Stimulated activated CD8-positive, alpha-beta memory T cell treated with anti-CD3 and anti-CD28 coated beads, Interleukin-4, amount 100 ng/mL, for 24 hours (primary cell): ENCODE measurements around the gene KRT6B.

ENCODE experiments used
- DNase-seq: peaks from one replicate; pipeline ENCODE4 v3.0.0-alpha.2; 2020; ENCODE audit warnings: low read depth

Gene KRT6B

DNA sequence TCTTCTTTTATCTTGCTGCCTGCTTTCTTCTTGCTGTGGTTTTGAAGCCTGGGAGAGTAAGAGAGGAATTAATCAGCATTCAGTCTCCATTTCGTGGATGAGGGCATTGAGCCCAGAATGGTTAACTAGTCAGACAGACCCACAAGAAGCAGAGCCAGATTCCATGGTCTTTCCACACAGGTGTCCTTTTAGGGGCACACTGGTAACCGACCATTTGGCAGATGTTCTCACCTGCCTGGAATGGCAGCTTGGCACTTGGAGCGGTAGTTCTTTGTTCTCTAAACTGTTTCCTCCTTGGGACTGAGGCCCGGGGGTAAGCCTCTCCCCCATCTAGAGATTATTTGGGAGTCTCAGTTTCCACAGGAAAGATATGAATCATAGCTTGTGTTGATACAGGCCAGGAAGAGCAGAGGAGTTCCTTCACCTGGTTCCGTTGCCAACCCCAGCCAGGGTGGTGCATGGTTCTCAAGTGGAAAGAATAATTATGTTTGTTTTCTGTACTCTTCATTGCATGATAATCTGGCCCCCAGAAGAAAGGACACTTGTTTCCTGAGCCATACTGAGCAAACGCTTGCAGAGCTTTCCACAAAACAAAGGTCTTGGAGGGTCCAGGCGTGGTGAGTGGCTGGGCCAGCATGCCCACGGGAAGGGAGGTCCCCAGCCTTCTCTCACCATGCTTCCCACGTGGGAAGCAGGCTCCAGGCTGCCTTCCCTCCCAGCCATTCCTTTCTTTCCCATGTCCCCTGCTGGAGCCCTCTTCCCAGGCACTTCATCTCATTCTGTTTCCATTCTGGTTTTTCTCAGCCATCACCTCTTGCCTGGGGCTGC, 15.7 kb downstream of the KRT6B start:
- DNase-seq = no peak

DNA sequence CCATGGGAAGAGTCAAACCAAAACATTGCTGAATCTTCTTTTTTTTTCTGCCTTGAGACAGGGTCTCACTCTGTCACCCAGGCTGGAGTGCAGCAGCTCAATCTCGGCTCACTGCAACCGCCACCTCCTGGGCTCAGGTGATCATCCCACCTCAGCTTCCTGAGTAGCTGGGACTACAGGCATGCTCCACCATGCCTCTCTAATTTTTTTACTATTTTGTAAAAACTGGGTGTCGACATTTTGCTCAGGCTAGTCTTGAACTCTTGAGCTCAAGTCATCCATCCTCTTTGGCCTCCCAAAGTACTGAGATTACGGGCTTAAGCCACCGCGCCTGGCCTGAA, 16.3 kb downstream of the KRT6B start:
- DNase-seq = no peak

DNA sequence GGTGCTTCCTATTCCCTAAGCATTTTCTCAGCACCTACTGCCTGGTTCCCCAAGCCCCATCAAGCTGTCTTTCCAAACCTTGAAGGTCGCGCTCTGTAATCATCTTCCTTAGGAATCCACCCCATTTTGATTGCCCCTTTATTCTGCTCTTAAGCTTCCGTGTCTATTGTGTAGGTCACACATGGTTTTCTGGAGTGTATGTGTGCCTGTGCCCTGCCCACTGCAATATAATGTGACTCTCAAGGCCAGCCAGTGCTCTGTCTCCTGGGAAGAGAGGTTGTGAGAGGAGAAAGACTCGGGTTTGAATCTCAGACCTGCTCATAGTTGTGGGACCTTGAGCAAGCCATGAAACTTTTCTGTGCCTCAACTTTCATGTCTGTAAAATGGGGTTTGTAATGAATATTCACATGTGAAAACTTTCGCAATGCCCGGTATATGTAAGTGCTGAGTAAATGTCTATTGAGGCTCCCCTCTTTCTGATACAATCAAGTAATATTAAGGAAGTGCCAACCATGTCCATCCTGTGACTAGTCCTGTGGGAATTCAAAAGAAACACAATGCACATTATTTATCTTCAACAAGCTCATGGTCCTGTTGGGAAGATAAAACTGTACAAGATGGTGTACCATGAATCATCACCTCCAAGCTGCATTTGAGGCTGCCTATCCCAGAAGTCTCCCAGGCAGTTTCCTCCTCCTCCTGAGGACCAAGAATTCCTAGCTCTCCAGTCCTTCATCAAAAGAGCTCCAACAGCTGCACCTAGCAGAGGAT, 17.0 kb downstream of the KRT6B start:
- no peak for DNase-seq

DNA sequence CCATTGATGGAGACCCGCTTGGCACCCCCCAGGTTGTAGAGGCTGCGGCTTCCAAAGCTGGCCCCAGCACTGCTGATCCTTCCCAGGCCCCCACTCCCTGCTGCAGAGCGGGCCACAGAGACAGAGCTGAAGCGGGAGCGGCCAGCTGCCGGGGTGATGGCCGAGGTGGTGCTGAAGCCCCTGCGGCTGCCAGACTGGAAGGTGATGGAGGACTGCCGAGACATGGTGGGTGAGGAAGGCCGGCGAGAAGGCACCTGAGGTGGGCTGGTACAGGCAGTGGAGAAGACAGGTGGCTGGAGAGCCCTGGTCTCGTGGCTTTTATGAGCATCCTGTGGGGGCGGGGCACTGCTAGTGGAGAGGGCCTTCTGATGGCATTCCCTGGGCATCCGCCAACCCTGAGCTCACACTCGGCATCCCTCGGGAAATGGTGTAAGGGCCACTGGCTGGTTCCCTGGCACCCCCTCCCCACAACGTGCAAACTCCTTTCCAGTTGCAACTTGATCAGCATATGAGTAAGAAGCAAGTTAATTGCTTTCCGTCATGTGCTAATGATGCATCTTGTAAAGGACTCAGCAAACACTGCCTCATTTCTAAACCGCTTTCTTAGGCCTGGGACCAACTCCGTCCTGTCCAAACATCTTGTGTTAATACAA, 17.7 kb downstream of the KRT6B start, which contains the start of gene KRT75:
TSS of gene KRT75 (minus strand) at position 291 of the 653 bp plus-strand sequence. CDS start at position 224, 67 bp downstream.
- no peak for DNase-seq

DNA sequence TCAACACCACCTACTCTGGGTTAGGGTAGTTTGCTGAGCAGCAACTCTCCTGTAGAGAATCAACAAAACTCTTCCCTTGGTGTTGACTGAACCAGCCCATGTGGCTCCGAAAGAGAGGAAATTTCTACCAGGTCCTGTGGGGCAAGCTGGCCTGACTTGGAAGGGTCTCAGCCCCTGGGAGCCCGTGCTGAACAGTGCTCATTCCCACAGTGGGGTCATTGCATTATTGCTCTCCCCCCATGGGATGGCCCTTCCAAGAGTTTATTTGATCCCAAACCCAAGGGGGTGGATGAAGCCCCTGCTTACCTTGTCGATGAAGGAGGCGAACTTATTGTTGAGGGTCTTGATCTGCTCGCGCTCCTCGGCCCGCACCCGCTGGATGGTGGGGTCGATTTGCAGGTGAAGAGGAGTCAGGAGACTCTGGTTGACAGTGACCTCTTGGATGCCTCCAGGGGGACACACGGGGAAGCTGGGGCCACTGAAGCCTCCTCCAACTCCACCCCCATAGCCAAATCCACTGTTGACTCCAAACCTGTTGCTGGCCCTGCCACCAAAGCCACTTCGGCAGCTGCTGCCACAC, 18.4 kb downstream of the KRT6B start:
- no peak for DNase-seq

DNA sequence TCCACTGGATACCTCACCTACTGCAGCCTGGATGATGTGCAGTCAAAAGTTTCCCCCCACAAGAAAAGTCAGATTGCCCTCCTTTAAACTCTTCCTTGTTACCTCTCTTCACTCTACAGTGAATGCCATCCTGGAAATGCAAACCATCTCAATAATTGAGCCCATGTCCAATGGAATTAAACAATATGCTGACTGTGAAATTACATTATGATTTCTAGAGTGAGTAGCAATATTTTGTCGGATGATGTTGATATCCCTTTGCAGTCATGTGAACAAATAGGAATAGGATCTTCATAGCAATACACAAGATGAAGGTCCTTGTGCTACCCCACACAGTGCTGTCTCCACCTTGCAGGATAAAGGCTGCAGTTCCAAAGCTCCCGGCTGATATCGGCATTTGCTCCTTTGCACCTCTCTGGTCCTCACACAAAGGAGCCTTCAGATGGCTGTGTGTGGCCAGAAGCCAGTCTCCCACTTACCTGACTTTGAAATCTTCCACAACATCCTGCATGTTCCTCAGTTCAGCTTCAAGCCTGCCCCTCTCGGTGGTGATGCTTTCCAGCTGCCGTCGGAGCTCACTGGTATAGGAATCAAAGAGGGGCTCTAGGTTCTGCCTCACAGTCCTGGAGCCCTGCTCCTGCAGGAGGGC, 19.3 kb downstream of the KRT6B start:
- no peak for DNase-seq

DNA sequence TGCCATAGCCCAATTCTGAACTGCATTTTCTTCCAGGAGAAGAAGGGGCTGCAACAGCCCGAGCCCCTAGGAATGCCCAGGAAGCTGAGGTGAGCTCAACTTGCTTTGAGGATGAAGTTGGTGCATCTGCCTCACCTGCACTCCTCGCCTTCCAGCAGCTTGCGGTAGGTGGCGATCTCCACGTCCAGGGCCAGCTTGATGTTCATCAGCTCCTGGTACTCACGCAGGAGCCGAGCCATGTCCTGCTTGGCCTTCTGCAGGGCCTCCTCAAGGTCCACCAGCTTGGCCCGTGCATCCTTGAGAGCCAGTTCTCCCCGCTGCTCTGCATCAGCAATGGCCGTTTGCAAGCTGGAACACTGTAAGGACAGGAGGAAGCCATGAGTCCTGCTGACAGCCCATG, 23.8 kb downstream of the KRT6B start:
- no peak for DNase-seq

DNA sequence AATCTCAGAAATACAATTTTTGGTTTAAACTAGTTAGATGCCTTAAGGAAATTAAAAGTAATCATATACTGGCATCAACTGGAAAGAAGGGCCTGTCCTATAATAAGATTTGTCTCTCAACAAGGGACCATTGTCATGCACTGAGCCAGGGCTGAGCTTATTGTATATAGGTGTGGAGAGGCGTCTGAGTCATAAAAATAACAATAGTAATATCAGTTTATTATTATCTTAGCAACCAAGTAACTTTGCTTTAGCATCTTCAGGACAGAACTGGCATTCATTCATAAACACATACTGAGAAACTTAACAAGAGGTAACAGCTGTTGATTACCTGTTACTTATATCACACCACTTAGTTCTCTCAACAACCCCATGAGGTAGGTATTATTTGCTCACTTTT, 24.9 kb downstream of the KRT6B start:
- DNase-seq = no peak

DNA sequence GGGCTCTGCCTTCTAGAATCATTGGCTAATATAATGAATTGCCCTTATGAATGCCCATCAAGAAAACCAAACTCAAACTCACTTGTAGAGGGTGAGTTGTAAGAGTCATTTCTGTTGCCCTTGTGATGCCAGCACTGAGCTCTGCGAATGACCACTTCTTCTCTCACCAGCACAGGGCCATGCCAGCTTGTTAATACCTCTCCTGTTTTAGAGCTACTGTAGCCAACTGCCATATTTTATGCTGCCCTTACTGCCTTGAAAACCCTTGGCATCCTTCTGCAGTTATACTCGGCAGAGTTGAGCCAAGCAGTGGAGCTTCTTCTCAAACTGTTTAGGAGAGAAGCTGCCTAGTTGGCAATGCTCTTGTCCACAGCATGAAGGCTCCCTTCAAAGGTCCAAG, 25.9 kb downstream of the KRT6B start:
- no peak for DNase-seq

DNA sequence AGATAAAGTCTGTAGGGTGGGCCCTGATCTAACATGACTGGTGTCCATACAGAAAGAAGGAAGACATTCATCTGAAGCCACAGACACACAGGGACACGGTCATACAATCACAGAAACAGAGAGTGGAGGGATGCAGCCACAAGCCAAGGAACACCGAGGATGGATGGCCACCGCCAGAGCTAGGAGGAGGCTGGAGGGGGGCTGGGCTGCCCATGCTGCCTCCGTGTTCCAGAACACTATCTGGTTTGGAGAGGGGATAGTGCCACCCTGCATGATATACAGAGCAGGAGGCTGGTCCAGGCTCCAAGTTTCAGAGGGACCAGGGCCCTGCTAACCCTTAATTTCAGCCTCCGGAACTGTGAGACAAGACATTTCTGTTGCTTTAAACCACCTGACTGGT, 26.5 kb downstream of the KRT6B start:
- DNase-seq = no peak

DNA sequence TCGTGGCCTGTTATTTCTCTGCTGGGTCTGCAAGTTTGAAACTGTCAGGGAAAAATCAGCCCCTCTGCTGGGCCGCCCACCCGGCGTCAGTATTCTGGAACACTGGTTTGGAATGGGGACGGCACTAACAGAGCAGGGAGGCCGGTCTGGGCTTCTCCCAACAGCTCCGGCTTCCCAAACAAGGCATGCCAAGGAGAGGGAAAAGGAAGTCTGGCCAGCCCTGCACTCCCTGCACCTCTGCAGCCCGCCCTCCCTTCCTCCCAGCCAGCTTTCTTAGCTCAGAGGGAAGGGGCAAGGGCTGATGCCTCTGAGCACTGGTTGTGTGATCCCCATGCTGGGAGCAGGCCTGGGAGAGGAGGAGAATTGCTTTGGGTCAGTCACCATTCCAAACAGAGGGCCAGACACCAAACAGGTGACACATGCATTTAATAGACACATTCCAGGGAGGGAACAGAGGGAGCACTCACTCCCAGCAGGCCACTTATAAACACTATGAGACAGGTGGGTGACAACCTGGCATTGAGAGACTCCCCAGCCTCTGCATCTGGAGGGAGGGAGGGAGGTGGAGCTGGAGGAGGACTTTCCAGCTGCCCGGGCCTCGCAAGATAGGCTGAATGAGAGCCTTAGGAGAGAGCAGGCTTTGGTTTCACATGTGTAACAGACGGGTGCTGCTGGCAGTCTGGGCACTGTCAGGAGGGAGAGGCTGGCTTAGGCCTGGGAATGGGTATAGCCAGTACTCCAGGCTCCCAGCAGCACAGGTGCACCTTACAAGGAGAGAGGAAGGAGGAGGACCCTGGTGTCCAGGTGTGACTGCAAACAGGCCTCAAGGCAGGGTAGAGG, 28.1 kb downstream of the KRT6B start:
- no peak for DNase-seq

DNA sequence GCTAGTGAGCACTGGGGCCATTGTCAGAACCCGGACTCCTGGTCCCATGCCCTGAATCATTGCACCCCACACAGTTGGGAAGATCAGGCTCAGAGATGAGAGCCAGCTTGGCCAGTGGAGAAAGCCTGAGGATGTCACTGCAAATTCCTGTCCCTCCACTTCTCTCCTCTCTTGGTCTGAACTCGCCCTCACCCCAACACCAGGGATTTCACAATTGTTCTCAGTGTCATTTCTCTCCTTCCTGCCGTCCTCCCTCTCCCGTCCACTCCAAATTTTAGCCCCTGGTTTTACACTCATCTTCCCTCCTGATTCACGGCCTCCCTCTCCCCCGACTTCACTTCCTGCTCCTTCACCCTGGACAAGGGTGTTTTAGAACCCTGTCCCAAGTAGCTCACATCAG, 28.9 kb downstream of the KRT6B start:
- DNase-seq = no peak

DNA sequence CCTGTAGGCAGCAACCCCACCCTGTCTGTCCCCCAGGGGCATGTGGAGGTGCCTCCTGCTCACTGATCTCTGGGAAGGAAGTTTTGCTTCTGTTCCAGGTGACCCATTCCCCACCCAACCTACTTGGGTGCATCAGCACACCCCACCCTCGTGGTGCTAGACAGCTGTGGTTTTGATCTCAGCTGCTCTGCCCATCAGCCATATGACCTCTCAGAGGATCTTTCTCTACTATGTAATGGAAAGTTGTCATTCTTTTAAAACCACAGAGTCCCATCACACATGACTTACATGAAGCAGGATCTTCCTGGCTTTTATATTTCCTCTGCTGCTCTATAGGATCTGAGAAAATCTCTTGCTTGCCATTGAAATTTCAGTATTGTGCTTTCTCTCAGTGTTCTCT, 32.3 kb downstream of the KRT6B start:
- no peak for DNase-seq

DNA sequence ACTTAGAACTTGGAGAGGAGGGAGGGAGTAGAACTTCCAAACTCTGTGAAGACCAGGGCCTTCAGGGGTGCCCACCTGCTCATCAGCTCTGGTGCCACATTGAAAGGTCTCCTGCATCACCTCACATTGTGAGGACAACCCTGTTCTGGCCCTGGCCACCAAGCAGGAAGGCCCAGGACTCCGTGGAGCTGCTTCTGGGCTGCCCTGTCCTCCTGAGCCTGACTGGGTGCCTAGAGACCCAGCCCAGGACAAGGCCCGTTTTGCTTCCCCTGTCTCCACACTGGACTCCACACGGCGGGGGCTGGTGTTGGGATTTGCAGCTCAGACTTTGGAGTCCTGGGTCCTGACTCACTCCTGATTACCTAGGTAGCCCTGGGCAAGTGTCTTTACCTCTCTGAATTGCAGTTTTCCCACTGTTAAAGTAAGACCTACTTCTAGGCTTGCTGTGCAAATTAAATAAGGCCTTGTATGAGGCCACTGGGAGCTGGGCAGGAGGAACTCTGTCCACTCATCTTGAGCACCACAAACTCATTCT, 33.3 kb downstream of the KRT6B start:
- no peak for DNase-seq

DNA sequence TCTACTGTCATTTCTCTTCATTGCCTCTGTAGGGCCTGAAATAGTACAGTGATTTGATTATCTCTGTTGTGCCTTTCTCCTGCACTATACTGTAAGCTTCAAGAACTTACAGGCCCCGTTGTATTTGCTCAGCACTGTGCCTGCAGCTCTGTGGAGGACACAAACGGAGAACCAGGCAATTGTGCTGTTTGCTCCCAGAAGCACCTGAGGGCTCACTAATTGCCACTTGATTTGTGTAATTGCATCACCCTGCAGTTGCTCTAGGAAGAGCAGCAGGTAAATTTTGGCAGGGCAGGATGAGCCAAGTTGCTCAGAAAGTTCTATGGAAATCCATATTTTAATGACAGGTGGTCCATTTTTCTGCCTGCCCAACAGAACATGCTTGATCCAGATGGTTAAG, 34.2 kb downstream of the KRT6B start:
- no peak for DNase-seq

DNA sequence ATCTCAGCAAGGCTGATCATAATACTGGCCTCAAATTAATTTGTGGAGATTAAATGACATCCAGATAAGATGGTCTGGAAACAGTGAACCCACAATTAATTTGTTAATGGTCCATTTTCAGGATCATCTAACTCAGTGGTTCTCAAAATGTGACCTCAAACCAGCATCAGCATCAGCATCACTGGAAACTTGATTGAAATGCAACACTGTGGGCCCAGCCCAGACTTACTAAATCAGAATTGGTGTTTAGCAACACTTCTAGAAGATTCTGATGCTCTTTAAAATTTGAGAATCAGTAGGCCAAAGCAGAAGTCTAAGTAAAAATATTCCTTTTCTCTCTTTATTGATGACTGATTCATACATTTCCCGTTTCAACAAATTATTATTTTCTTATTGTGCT, 35.2 kb downstream of the KRT6B start:
- no peak for DNase-seq

DNA sequence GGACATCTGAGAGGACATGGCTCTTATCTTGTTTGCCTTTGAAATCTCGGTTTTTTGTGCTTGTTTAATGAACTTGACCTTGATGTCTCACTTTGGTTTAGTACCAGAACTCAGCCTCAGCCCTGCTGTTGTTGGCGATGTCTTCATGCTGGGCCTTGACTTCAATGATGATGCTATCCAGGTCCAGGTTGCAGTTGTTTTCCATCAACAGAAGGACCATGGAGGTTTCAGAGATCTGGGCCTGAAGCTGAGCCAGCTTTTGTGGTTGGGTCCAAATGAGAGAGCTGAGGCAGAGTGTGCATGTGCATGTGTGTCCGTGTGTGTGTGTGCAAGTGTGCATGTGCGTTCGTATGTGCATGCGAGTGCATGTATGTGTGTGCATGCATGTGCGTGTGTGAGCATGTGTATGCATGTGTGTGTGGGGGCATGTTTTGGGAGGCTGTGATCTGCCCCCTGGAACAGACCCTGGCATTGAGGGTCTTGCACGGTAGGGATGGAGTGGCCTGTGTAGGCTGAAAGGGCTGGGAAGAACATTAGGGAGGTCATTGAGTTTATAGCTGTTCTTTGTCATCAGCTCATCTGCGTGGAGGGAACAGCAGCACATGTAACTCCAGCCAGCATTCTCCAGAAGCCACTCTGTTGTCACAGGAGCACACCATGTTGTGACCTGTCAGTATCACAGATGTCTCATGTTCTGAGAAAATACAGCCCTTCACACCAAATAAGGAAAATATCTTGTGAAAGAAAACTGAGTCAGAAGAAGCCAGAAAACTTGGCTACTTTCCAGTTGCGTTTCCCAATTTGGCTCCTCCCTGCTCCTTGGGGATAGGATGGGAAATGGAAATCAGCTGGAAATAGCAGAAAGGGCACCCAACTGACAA, 35.8 kb downstream of the KRT6B start:
- no peak for DNase-seq

DNA sequence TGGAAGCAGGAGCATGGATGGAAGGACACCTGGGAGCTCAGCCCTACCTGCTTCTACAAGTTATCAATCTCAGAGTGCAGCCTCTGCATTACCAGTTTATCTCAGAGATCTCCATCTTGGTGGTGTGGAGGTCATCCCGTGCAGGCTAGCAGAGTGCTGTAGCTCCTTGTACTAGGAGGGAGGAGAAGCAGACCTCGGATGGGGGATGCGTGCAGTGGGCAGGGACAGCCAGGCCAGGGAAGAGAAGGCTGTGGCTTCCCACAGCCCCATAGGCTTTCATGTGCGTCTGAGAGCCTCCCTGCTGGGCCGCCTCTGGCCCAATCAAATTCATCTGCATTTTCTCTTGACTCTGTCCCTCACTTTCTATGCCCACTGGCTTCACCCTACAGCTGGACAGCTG, 37.0 kb downstream of the KRT6B start:
- no peak for DNase-seq

DNA sequence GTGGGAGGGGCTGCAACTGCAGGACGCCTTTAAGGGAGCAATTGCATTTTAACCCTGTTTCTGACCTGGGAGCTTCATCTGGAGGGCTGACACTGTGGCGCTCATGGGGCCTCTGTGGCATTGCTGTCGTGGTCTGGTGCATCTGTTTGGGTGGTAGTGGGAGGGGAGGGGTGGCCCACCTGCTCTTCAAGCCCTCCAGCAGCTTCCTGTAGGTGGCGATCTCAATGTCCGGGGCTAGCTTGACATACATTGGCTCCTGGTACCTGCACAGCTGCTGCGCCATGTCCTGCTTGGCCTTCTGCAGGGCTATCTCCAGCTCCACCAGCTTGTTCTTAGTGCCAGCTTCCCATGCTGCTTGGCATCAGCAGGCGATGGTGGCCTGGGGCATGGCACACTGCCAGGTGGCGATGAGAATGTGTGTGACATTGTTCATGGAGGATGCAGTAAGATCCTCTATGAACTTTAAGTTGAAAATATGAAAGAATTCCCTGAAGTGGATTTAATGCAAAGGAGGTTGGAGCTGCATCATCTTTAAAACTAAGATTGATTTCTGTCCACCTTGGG, 38.1 kb downstream of the KRT6B start:
- DNase-seq = no peak

DNA sequence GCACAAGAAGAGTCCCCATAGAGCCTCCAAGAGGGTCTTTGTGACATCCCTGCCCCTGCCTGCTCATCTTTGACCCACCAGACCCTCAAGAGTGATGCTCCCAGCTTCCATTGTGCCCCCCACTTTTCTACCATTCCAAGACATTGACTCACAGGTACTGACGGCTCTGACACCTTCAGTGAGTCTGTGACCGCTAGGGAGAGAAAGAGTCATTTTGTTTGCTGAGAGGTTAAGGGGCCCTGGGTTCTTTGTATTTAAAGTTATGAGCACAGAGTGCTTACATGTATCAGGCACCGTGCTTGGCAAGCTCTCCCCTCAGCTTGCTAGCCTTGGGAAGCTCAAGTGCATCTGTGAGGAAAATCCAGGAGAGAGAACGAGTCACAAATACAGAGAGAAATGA, 38.7 kb downstream of the KRT6B start:
- no peak for DNase-seq
